Esophagus squamous epithelium (tissue), 4 donors: ENCODE data around the gene ILF2.

Experiments used
- POLR2A ChIP-seq, 4 donors: fragments of 450-650 bp; IDR thresholded peaks; one replicate each; pipeline ENCODE4 v1.6.1; 2017; ENCODE audit warnings: antibody characterized with exemption in 4 of 4, mild to moderate bottlenecking in 4 of 4, moderate library complexity in 3 of 4
- TF ChIP-seq, protein P1 (sequence below), 6 experiments: fragments of 450-650 bp in 4 of 6; fragments of 200-600 bp in 2 of 6; sonication (generic) in 2 of 6; IDR thresholded peaks; one replicate each; pipeline ENCODE4 v1.5.1; 2016 to 2019; ENCODE audit warnings: antibody characterized with exemption in 6 of 6, mild to moderate bottlenecking in 4 of 6, moderate library complexity in 4 of 6

DNA sequence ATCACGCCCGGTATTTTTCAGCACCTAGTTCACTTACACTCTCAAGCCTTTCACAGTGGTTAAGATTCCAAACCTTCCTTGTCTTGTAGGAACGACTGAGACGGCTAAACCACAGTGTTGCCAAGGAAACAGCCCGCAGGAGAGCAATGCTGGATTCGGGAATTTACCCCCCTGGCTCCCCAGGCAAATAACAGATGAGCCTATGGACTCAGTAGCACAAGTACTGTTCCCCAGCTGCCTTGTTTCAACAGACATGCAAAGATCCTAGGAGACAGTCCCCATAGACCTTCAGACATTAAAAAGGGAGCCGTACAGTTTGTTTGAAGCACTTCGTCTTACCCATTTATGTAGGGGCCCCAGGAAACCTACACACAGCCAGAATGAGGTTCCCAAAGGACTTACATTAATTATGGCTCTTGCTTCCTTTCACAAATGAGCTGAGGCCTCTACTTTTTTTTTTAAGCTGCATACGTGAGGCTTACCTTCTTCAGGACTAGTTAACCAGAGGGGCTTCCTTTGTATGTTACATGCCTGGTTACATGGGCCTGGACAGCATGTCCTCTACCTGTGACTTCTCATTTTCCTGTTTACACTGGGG, 9.6 kb downstream of the ILF2 start:
- TF ChIP-seq, protein P1, sequence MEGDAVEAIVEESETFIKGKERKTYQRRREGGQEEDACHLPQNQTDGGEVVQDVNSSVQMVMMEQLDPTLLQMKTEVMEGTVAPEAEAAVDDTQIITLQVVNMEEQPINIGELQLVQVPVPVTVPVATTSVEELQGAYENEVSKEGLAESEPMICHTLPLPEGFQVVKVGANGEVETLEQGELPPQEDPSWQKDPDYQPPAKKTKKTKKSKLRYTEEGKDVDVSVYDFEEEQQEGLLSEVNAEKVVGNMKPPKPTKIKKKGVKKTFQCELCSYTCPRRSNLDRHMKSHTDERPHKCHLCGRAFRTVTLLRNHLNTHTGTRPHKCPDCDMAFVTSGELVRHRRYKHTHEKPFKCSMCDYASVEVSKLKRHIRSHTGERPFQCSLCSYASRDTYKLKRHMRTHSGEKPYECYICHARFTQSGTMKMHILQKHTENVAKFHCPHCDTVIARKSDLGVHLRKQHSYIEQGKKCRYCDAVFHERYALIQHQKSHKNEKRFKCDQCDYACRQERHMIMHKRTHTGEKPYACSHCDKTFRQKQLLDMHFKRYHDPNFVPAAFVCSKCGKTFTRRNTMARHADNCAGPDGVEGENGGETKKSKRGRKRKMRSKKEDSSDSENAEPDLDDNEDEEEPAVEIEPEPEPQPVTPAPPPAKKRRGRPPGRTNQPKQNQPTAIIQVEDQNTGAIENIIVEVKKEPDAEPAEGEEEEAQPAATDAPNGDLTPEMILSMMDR (IDR thresholded peaks at IDR 0.05) = no peak
- TF ChIP-seq POLR2A (IDR thresholded peaks at IDR 0.05) = no peak
